ENCODE data around the gene SKIDA1. TPM values are rescaled to one million over a fixed set of nuclear protein-coding genes. Genes with fewer than 3 reads are reported as not detected.

Gene SKIDA1
- total and polyA plus RNA-seq, 11 donors: 0.61 to 5.4 (median 3.1) TPM

DNA sequence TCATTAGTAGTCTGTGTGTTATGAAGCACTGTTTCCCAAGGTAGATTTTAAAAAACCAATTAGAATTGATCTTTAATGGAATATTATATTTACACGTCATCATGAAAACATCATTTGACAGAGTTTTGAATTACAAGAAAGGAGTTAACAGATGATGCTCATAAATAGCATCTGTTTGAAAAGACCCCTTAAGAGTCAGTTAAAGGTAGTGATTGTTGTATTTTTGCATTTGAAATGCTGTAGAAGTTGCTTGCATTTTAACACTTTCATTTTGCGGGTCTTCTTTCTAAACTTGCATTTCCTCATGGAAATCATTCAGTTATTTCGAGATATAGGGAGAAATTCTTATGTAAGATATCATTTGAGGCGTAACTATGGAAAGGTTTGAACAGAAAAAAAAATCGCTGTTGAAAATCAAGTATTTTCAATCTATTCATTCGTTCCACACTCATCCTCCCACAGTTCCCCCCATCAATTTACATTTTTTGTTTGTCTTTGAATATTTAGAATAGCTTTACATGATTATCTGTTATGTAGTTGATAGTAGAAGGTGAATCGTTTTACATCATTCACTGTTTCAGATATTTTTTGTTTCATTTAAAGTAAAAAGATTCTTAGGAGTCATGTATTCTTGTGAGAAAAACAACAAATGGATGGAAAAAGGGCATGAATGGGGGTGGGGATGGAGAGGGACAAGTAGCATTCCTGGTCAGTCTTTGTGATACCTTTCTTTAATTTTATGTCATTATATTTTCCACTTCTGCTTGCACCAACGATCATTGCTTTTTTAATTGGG lies 3.0 kb upstream of the SKIDA1 start:
- no peaks in the 10 kb centered on the region for H3K36me3 ChIP-seq
- peak overlapping the region; percentile 95 to 99 (median 98) for H3K27ac ChIP-seq
- ATAC-seq (no peak), DNase-seq (no peak)
- H3K9me3 ChIP-seq: no peaks in the 10 kb centered on the region
- peak overlapping the region in 10 of 12 donors; percentile 63 to 85 (median 72) for H3K4me3 ChIP-seq
- H3K27me3 ChIP-seq: no peaks in the 10 kb centered on the region
- 60 to 70% (median 66%) methylated on average over 8 of the region's 8 CpGs for WGBS, 4 donors
- no peak for TF ChIP-seq POLR2A (IDR thresholded peaks at IDR 0.05)
- TF ChIP-seq, protein P1, sequence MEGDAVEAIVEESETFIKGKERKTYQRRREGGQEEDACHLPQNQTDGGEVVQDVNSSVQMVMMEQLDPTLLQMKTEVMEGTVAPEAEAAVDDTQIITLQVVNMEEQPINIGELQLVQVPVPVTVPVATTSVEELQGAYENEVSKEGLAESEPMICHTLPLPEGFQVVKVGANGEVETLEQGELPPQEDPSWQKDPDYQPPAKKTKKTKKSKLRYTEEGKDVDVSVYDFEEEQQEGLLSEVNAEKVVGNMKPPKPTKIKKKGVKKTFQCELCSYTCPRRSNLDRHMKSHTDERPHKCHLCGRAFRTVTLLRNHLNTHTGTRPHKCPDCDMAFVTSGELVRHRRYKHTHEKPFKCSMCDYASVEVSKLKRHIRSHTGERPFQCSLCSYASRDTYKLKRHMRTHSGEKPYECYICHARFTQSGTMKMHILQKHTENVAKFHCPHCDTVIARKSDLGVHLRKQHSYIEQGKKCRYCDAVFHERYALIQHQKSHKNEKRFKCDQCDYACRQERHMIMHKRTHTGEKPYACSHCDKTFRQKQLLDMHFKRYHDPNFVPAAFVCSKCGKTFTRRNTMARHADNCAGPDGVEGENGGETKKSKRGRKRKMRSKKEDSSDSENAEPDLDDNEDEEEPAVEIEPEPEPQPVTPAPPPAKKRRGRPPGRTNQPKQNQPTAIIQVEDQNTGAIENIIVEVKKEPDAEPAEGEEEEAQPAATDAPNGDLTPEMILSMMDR (IDR thresholded peaks at IDR 0.05): no peak
- intact Hi-C loops (cut with DNase I): loop anchor here in 2 of 10 donors (10.0 kb wide), 2 partner anchors 786 to 796 kb away; partner anchors contain the start of genes BMI1 (in 1 of the 2) and COMMD3 (in 1 of the 2)
- H3K4me1 ChIP-seq: peaks cover 0 to 32% (median 13%) of the 10 kb centered on the region in 12 donors

DNA sequence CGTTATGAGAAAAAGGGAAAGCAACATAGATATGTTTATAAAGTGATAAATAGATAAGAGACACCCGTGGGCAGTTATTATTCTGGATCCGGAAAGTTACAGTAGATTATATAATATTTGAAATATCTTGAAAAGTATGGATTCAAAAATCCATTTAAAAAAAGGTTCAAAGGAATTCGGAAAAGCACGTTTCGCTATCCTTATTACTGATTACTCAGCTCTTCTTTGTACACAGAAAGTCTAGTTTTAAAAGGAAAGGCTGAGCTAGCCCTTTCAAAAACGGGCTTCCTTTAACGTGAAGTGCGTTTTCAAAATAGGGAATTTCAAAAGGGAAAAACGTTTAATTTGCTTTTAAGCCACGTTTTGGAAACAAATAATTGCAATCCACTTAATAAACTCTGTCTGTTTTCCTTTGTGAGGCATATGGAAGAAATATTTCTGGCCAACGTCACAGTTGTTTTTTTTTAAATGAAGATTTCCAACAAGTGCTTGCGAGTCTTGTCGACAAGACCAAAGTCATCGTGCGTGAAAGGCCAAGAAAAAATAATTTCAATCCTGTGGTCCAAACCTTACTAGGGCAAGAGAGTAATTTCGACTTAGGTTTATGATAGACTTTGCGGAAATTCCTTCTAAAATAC lies 2.2 kb upstream of the SKIDA1 start:
- Histone ChIP-seq H3K9me3 (no peaks in the 10 kb centered on the region), H3K4me1 (peaks cover 0 to 26% (median 7%) of the 10 kb centered on the region in 12 donors), H3K36me3 (no peaks in the 10 kb centered on the region), H3K27ac (peak overlapping the region; percentile 95 to 99 (median 98)), H3K4me3 (peak overlapping the region; percentile 19 to 85 (median 71)), H3K27me3 (no peaks in the 10 kb centered on the region)
- no peak for ATAC-seq
- 18 to 23% (median 20%) methylated on average over 18 of the region's 18 CpGs for WGBS, 4 donors
- TF ChIP-seq, protein P1 (IDR thresholded peaks at IDR 0.05): no peak
- TF ChIP-seq POLR2A (IDR thresholded peaks at IDR 0.05): no peak
- DNase-seq: no peak
- intact Hi-C loops (cut with DNase I): loop anchor here in 2 of 10 donors (2.0 to 10.0 kb wide), 3 partner anchors 31 to 797 kb away; partner anchors contain the start of genes BMI1 (in 1 of the 2) and COMMD3 (in 1 of the 2)

DNA sequence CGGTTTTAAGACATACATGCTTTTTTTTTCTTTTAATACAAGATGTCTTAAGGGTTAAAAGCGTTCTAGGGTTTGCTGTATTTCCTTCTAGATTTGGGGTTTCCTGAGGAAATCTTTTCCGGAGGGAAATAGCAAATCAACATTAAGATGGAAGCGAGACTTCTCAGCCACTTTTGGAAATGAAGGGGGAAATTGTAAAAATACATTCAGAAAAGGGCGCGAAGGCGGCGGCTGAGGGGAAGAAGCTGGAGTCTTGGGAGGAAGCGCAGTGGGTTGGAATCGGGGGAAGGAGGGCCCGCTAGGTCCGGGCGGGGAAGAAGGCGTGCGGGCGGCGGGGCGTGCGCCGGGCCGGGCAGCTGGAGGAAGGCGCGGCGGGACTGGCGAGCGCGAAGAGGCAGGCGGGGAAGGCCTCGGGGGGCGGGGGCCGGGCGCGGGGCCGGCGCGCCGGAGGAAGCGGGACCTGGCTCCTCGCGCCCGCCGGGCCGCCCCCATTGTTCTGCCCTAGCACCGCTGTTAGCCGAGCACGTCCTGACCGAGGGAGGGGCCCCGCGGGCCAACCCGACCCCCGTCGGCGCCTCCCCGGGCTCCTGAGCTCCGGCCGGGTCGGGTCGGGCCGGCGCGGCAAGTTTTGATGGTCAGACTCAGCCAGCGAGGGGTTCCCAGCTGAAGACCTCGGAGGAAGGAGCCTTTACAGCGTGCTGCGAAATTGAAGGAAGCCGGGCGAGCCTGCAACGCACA lies 1.5 kb upstream of the SKIDA1 start:
- peaks cover 0 to 20% (median 4%) of the 10 kb centered on the region in 12 donors for H3K4me1 ChIP-seq

More for the DNA sequence above, 1.5 kb upstream of the SKIDA1 start:
- DNase-seq: peak; percentile 77 to 87 (median 82)
- ATAC-seq: peak; percentile 12 to 64 (median 52)
- TF ChIP-seq, protein P1 (IDR thresholded peaks at IDR 0.05): no peak
- TF ChIP-seq POLR2A (IDR thresholded peaks at IDR 0.05): peak in 1 of 2 donors; percentile 32
- Histone ChIP-seq H3K4me3 (peak overlapping the region; percentile 54 to 85 (median 71)), H3K27me3 (no peaks in the 10 kb centered on the region), H3K27ac (peak overlapping the region; percentile 95 to 99 (median 98)), H3K36me3 (no peaks in the 10 kb centered on the region), H3K9me3 (no peaks in the 10 kb centered on the region)
- intact Hi-C loops (cut with DNase I): loop anchor here in 2 of 10 donors (2.0 to 10.0 kb wide), 3 partner anchors 30 to 798 kb away; partner anchors contain the start of genes BMI1 (in 1 of the 2) and COMMD3 (in 1 of the 2)
- WGBS, 4 donors: 0 to 1% (median 1%) methylated on average over 53 to 68 of the region's 68 CpGs
